HepG2 (cell line): Measurements from ENCODE around the gene OSBPL10. TPM values are rescaled to one million over a fixed set of nuclear protein-coding genes. Genes with fewer than 3 reads are reported as not detected.

ENCODE experiments used
- ARNTL ChIP-seq: sonication (generic); formaldehyde crosslinking; IDR thresholded peaks from 2 replicates; pipeline ENCODE4 v1.4.0; 2020; ENCODE audit warnings: mild to moderate bottlenecking, missing genetic modification reagents
- CHD4 ChIP-seq: fragments of 200-600 bp; sonication (generic); IDR thresholded peaks from 2 replicates; pipeline ENCODE4 v1.7.0; 2017; ENCODE audit warnings: mild to moderate bottlenecking, low read length, borderline replicate concordance
- EZH2 ChIP-seq: conservative IDR thresholded peaks from 2 replicates; pipeline ENCODE4 v1.6.1; 2012; ENCODE audit warnings: mild to moderate bottlenecking, low read depth, low read length, moderate library complexity
- FOXM1 ChIP-seq: sonication (generic); formaldehyde crosslinking; IDR thresholded peaks from 2 replicates; pipeline ENCODE4 v1.5.0; 2020; ENCODE audit warnings: missing genetic modification reagents
- GFI1 ChIP-seq: sonication (generic); formaldehyde crosslinking; IDR thresholded peaks from 2 replicates; pipeline ENCODE4 v1.5.0; 2020; ENCODE audit warnings: missing genetic modification reagents, mild to moderate bottlenecking, borderline replicate concordance
- HOXA5 ChIP-seq: sonication (generic); formaldehyde crosslinking; IDR thresholded peaks from 2 replicates; pipeline ENCODE4 v1.4.0; 2020; ENCODE audit warnings: missing genetic modification reagents
- MXD4 ChIP-seq: IDR thresholded peaks from 2 replicates; pipeline ENCODE4 v1.6.1; 2016; ENCODE audit warnings: mild to moderate bottlenecking, missing biosample characterization, missing genetic modification reagents
- PITX1 ChIP-seq: sonication (generic); formaldehyde crosslinking; IDR thresholded peaks from 2 replicates; pipeline ENCODE4 v1.5.1; 2020; ENCODE audit warnings: mild to moderate bottlenecking, missing genetic modification reagents
- POGZ ChIP-seq: sonication (generic); formaldehyde crosslinking; IDR thresholded peaks from 2 replicates; pipeline ENCODE4 v1.4.0; 2020; ENCODE audit warnings: mild to moderate bottlenecking, missing genetic modification reagents
- SIN3B ChIP-seq: fragments of 150-350 bp; IDR thresholded peaks from 2 replicates; pipeline ENCODE4 v1.6.1; 2014; ENCODE audit warnings: low read length
- SIX1 ChIP-seq: sonication (generic); formaldehyde crosslinking; IDR thresholded peaks from 2 replicates; pipeline ENCODE4 v1.4.0; 2020; ENCODE audit warnings: missing genetic modification reagents, borderline replicate concordance
- SMAD1 ChIP-seq: sonication (generic); formaldehyde crosslinking; IDR thresholded peaks from 2 replicates; pipeline ENCODE4 v1.4.0; 2020; ENCODE audit warnings: missing genetic modification reagents, low read depth, mild to moderate bottlenecking, borderline replicate concordance
- SOX13 ChIP-seq, 3 experiments: fragments of 450-650 bp in 1 of 3; sonication (generic) in 1 of 3; formaldehyde crosslinking in 1 of 3; IDR thresholded peaks in 2 of 3; conservative IDR thresholded peaks in 1 of 3; 2 replicates each; pipeline versions ENCODE4 v1.5.0 to v1.6.1; 2016 to 2020; ENCODE audit warnings: antibody characterized with exemption in 1 of 3, mild to moderate bottlenecking in 1 of 3, missing compliant biosample characterization in 1 of 3, missing genetic modification reagents in 1 of 3, moderate library complexity in 1 of 3
- TIGD3 ChIP-seq: sonication (generic); formaldehyde crosslinking; IDR thresholded peaks from 2 replicates; pipeline ENCODE4 v1.5.1; 2020; ENCODE audit warnings: mild to moderate bottlenecking, missing genetic modification reagents, borderline replicate concordance
- ZBTB44 ChIP-seq: sonication (generic); formaldehyde crosslinking; IDR thresholded peaks from 2 replicates; pipeline ENCODE4 v1.4.0; 2020; ENCODE audit warnings: missing genetic modification reagents
- ZEB1 ChIP-seq: IDR thresholded peaks from 2 replicates; pipeline ENCODE4 v1.6.1; 2012; ENCODE audit warnings: mild to moderate bottlenecking, low read depth, inconsistent platforms; ENCODE audit not compliant: insufficient replicate concordance
- ZFAT ChIP-seq: sonication (generic); formaldehyde crosslinking; conservative IDR thresholded peaks from 2 replicates; pipeline ENCODE4 v1.8.1; 2023; ENCODE audit warnings: missing genetic modification reagents, inconsistent platforms
- ZNF317 ChIP-seq: sonication (generic); formaldehyde crosslinking; IDR thresholded peaks from 2 replicates; pipeline ENCODE4 v1.5.0; 2020; ENCODE audit warnings: mild to moderate bottlenecking, missing genetic modification reagents
- ZNF609 ChIP-seq: sonication (generic); formaldehyde crosslinking; IDR thresholded peaks from 2 replicates; pipeline ENCODE4 v1.4.0; 2020; ENCODE audit warnings: mild to moderate bottlenecking, missing genetic modification reagents, borderline replicate concordance
- ZNF75D ChIP-seq: sonication (generic); formaldehyde crosslinking; IDR thresholded peaks from 2 replicates; pipeline ENCODE4 v1.8.1; 2023; ENCODE audit warnings: missing genetic modification reagents, mild to moderate bottlenecking, borderline replicate concordance
- ZNF768 ChIP-seq: sonication (generic); formaldehyde crosslinking; IDR thresholded peaks from 2 replicates; pipeline ENCODE4 v1.4.0; 2020; ENCODE audit warnings: missing genetic modification reagents
- ZSCAN25 ChIP-seq: sonication (generic); formaldehyde crosslinking; IDR thresholded peaks from 2 replicates; pipeline ENCODE4 v1.8.0; 2022; ENCODE audit warnings: mild to moderate bottlenecking, missing genetic modification reagents
- polyA plus RNA-seq, 8 experiments: library from polyadenylated mRNA; depleted of rRNA in 3 of 8; stranded (reverse) in 7 of 8; unstranded in 1 of 8; fragments of >200 nt; fragmentation: Illumina TruSeq in 4 of 8; extraction: Trizol in 4 of 8; gene quantifications; 2 replicates each; pipeline versions ENCODE4 v1.2.1 to v1.2.3, GENCODE V29; 2011 to 2016; ENCODE audit warnings: low read depth in 4 of 8, missing spikeins in 1 of 8, mixed read lengths in 1 of 8; ENCODE audit not compliant: insufficient read depth in 1 of 8
- total RNA-seq, 5 experiments: library from RNA; depleted of rRNA; stranded (reverse); fragments of >200 nt; fragmentation: Illumina TruSeq; extraction: Trizol; gene quantifications; 2 replicates each; pipeline ENCODE4 v1.2.3, GENCODE V29; 2016; ENCODE audit warnings: low read depth in 1 of 5

Gene OSBPL10
- total and polyA plus RNA-seq, 2 of the 13 experiments (the other 11 are each of a cell fraction or from before 2014, with no cell fraction given): 10.3 to 28.6 TPM

GRCh38 chr3:31981206-31982181, at the start of gene OSBPL10, which contains the start of gene ZNF860 (continued):
- TF ChIP-seq ZBTB44 (CRISPR knock-in tag) (no peak), TIGD3 (CRISPR knock-in tag) (no peak), MXD4 (CRISPR knock-in tag) (no peak; the same call in 1 of the 2 replicates), ZNF75D (CRISPR knock-in tag) (no peak), CHD4 (no peak), POGZ (CRISPR knock-in tag) (no peak), GFI1 (peak; percentile 100), PITX1 (CRISPR knock-in tag) (0 out of 2 replicates have a peak, but pooled peaks have one; percentile 19), ZNF609 (no peak), SOX13 (IDR thresholded peaks at IDR 0.05) (no peak), SOX13 (CRISPR knock-in tag; conservative IDR thresholded peaks at IDR 0.05 in 1 of 2, IDR thresholded peaks at IDR 0.05 in 1 of 2) (peak in 1 of 2 experiments; percentile 28; a peak in 1 of 4 replicates), ZNF317 (CRISPR knock-in tag) (no peak), EZH2 (no peak), SIX1 (CRISPR knock-in tag) (no peak), ZEB1 (peak; percentile 82), ZNF768 (CRISPR knock-in tag) (no peak), ARNTL (CRISPR knock-in tag) (no peak), ZSCAN25 (CRISPR knock-in tag) (no peak), ZFAT (CRISPR knock-in tag) (no peak), SIN3B (no peak), FOXM1 (CRISPR knock-in tag) (no peak), SMAD1 (CRISPR knock-in tag) (no peak), HOXA5 (no peak)
